Fibroblast of the aortic adventitia (primary cell): ENCODE measurements around the gene TUBG1. TPM values are rescaled to one million over a fixed set of nuclear protein-coding genes. Genes with fewer than 3 reads are reported as not detected.

ENCODE experiments used
- DNase-seq: peaks from one replicate; pipeline ENCODE4 v3.0.0-alpha.2; 2010; ENCODE audit warnings: low read depth
- H3K4me3 ChIP-seq: 2 replicates; pipeline ENCODE4 v1.5.1; 2011; ENCODE audit warnings: low read depth, mild to moderate bottlenecking, control low read depth, low read length, moderate library complexity
- CTCF ChIP-seq: IDR thresholded peaks from 2 replicates; pipeline ENCODE4 v1.5.1; 2011; ENCODE audit warnings: mild to moderate bottlenecking, low read length, control low read depth, inconsistent platforms; ENCODE audit not compliant: insufficient read depth
- total RNA-seq: library from RNA; depleted of rRNA; stranded (reverse); fragments of >200 nt; gene quantifications from 2 replicates; pipeline ENCODE4 v1.2.3, GENCODE V29; 2012; ENCODE audit warnings: low replicate concordance

TUBG1 gene
- total RNA-seq, 1 donor = 50.6 TPM

GRCh38 chr17:42563950-42564349, 45.5 kb upstream of the TUBG1 start:
- no peak for TF ChIP-seq CTCF
- H3K4me3 ChIP-seq = peak overlapping the region; percentile 22
- no peak for DNase-seq

- no peak for TF ChIP-seq CTCF
- DNase-seq = no peak
- no peak overlapping the region for H3K4me3 ChIP-seq
These were observed 44.5 kb upstream of the TUBG1 start for GRCh38 chr17:42564815-42565522.

DNA sequence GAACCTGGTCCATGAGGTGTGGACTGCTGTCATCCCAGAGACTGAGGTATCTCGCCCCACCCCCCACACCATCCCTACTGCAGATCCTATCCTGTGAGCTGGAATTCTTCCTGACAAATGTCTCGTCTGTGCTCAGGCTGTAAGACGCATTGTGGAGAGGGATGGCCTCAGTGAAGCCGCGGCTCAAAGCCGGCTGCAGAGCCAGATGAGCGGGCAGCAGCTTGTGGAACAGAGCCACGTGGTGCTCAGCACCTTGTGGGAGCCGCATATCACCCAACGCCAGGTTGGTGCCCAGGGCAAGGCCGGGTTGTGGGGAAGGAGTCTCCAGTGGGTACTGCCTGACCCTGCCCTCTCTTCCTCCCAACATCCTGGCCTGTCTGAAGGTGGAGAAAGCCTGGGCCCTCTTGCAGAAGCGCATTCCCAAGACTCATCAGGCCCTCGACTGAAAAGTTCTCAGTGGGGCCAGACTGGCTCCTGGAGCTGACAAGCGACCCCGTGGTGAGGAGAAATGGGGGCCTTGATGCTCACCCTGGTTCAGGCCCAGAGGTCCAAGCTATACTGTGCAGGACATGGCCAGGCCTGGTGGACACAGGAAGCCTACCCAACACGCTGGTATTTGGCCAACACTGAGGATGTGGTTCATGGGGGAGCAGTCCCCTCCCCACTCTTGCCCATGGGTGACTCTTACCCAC, 43.8 kb upstream of the TUBG1 start:
- no peak overlapping the region for H3K4me3 ChIP-seq
- no peak for TF ChIP-seq CTCF
- DNase-seq = no peak

- no peak for TF ChIP-seq CTCF
- DNase-seq = no peak
- peak overlapping the region; percentile 93 for H3K4me3 ChIP-seq
These were observed 43.1 kb upstream of the TUBG1 start for GRCh38 chr17:42566215-42566882.

DNA sequence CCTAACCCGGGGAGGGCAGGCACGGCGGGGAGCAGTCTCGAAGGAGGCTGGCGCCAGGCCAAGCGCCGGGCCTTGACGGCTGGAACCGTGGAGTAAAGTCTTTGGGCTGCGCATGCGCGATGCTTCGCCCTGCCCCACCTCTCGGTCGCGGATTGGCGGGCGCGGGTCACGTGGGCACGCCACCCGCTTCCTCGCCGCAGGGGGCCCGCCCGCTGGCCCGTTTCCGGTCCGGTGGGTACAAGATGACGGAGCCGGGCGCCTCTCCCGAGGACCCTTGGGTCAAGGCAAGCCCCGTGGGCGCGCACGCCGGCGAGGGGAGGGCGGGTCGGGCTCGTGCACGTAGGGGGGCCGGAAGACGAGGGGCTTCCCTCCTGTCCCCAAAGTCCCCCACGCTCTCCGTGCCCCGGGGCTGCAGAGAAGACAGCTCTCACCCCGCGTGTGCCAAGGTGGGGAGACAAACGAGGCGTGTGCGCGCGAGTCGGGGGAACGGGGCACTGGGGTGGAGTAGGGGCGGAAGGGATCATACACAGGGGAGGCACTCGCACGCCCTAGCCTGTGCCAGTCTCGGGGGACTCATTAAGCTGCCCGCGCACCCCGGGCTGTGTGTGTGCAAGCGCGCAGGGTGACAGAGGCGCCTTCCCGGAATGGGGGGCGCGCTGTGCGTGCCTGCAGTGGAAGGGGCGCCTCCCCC, 42.5 kb upstream of the TUBG1 start, which contains the start of gene MLX:
Gene MLX, plus strand, starts transcription at position 218 of the 691 bp plus-strand sequence. Its CDS starts 25 bp downstream, at position 243.
- H3K4me3 ChIP-seq = peak within 1 kb of the TSS; percentile 93
- peak; percentile 87 for DNase-seq
- TF ChIP-seq CTCF = no peak

DNA sequence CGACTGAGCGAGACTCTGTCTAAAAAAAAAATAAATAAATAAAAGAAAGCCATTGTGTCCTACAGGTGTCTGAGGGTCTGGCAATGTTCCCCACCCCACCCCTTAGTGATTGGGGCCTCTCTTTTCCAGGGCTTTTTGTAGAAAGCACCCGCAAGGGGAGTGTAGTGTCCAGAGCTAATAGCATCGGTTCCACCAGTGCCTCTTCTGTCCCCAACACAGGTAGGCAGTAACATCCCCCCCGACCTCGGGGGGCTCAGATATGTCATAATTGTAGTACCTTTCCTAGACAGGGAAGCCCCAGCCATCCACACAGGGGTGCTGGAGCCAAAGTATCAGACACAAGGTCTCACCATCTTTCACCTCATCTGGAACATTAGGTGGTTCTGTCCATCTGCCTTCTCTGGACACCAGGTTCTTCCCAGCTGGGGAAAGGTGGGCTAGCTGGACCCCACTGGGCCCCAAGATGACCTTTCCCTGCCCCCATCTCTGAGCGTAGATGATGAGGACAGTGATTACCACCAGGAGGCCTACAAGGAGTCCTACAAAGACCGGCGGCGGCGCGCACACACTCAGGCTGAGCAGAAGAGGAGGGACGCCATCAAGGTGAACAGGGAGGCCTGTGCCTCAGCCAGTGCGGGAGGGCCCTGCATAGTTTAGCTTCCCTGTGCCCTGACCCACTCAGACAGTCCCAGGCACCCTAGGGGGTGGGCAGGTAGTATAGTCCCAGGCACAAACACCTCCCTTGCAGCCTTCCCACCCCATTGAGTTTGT, 41.0 kb upstream of the TUBG1 start:
- peak overlapping the region; percentile 13 for H3K4me3 ChIP-seq
- DNase-seq = no peak
- TF ChIP-seq CTCF = no peak
